ENCODE data around the gene AKAP13. TPM values are rescaled to one million over a fixed set of nuclear protein-coding genes. Genes with fewer than 3 reads are reported as not detected.

Gene AKAP13
- total and polyA plus RNA-seq, 2 experiments from 2014 or later = 53.1 to 108 TPM

- H3K4me3 ChIP-seq = no peak overlapping the region
- peaks cover 7% of the 10 kb centered on the region for H3K36me3 ChIP-seq
- no peak for TF ChIP-seq CTCF (IDR thresholded peaks at IDR 0.05; ENCODE audit: low read depth, low read length)
- DNase-seq (ENCODE audit: low read depth in 1 of 2, low spot score in 1 of 2) = no peak
- peaks cover 8% of the 10 kb centered on the region for H3K4me1 ChIP-seq (ENCODE audit: low read depth)
- no peaks in the 10 kb centered on the region for H3K27me3 ChIP-seq
- H3K27ac ChIP-seq = no peak overlapping the region
- H3K9me3 ChIP-seq (ENCODE audit: low read depth) = no peaks in the 10 kb centered on the region
Measured at GRCh38 chr15:85536341-85536740, 155.9 kb downstream of the AKAP13 start.

GRCh38 chr15:85539491-85539890, 159.1 kb downstream of the AKAP13 start:
- H3K4me3 ChIP-seq = no peak overlapping the region
- H3K36me3 ChIP-seq = peaks cover 7% of the 10 kb centered on the region
- no peaks in the 10 kb centered on the region for H3K9me3 ChIP-seq (ENCODE audit: low read depth)
- no peak for DNase-seq (ENCODE audit: low read depth in 1 of 2, low spot score in 1 of 2)
- peaks cover 9% of the 10 kb centered on the region for H3K4me1 ChIP-seq (ENCODE audit: low read depth)
- H3K27me3 ChIP-seq = no peaks in the 10 kb centered on the region
- no peak for TF ChIP-seq CTCF (IDR thresholded peaks at IDR 0.05; ENCODE audit: low read depth, low read length)
- no peak overlapping the region for H3K27ac ChIP-seq

GRCh38 chr15:85540085-85540797, 159.8 kb downstream of the AKAP13 start:
- Histone ChIP-seq H3K9me3 (ENCODE audit: low read depth) (no peaks in the 10 kb centered on the region), H3K36me3 (no peaks in the 10 kb centered on the region), H3K27me3 (no peaks in the 10 kb centered on the region), H3K4me3 (no peak overlapping the region), H3K27ac (no peak overlapping the region), H3K4me1 (ENCODE audit: low read depth) (peaks cover 9% of the 10 kb centered on the region)
- DNase-seq (ENCODE audit: low read depth in 1 of 2, low spot score in 1 of 2) = no peak
- TF ChIP-seq CTCF (IDR thresholded peaks at IDR 0.05; ENCODE audit: low read depth, low read length) = no peak

- no peaks in the 10 kb centered on the region for H3K27me3 ChIP-seq
- no peak overlapping the region for H3K27ac ChIP-seq
- H3K4me3 ChIP-seq = no peak overlapping the region
- H3K4me1 ChIP-seq (ENCODE audit: low read depth) = peaks cover 16% of the 10 kb centered on the region
- H3K36me3 ChIP-seq = no peaks in the 10 kb centered on the region
- no peaks in the 10 kb centered on the region for H3K9me3 ChIP-seq (ENCODE audit: low read depth)
- no peak for DNase-seq (ENCODE audit: low read depth in 1 of 2, low spot score in 1 of 2)
- no peak for TF ChIP-seq CTCF (IDR thresholded peaks at IDR 0.05; ENCODE audit: low read depth, low read length)
Measured at GRCh38 chr15:85541744-85542143, 161.3 kb downstream of the AKAP13 start.

GRCh38 chr15:85542488-85542887, 162.1 kb downstream of the AKAP13 start:
- Histone ChIP-seq H3K27ac (no peak overlapping the region), H3K9me3 (ENCODE audit: low read depth) (no peaks in the 10 kb centered on the region), H3K4me1 (ENCODE audit: low read depth) (peaks cover 16% of the 10 kb centered on the region), H3K36me3 (no peaks in the 10 kb centered on the region), H3K4me3 (no peak overlapping the region), H3K27me3 (no peaks in the 10 kb centered on the region)
- DNase-seq (ENCODE audit: low read depth in 1 of 2, low spot score in 1 of 2) = no peak
- TF ChIP-seq CTCF (IDR thresholded peaks at IDR 0.05; ENCODE audit: low read depth, low read length) = no peak
